GM18907 (cell line): Measurements from ENCODE around the gene DNAJC15.

Experiments
- ATAC-seq: cut with Tn5 transposase; IDR thresholded peaks from one replicate; pipeline ENCODE4 v1.9.1; 2021; ENCODE audit warnings: mild to moderate bottlenecking, moderate library complexity; ENCODE audit not compliant: unreplicated experiment

DNAJC15 gene

GRCh38 chr13:43003729-43004128 lies 19.7 kb upstream of the DNAJC15 start:
- no peak for ATAC-seq

DNA sequence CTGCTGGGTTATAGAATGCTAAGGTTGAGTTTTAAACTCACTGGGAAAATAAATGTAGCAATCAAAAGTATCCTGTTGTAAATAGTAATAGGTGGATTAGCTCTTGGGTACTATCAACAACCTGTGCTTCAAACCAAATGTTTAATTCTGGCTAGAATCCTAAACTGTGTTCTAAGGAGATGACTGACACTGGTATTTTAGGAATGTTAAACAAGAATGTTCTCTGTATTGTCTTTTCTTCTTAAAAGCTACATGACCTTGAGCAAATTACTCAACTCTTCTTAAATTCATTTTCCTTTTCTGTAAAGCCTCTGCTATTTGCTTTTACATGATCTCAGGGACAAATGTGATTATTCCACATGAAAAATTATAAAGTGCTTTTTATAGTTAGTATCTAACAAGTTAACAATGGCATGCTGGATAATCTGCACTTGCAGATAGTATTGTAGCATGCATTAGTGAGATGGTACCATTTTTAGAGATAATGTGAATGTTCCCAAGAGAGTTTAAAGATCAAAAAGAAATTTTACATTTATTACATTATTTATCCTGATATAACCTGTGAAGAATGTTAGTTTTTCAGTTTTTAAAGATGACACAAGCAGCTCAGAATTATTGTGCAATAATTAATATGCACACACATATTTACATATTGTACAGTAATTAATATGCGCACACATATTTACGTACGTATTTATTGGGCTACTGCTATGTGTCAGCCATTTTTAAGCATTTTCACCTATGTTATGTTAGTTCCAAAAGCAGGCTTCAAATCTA lies 17.7 kb upstream of the DNAJC15 start:
- ATAC-seq, result no peak

- ATAC-seq, result no peak
Measured at GRCh38 chr13:43006893-43007631, 16.3 kb upstream of the DNAJC15 start.

GRCh38 chr13:43008596-43008995 lies 14.8 kb upstream of the DNAJC15 start:
- no peak for ATAC-seq

DNA sequence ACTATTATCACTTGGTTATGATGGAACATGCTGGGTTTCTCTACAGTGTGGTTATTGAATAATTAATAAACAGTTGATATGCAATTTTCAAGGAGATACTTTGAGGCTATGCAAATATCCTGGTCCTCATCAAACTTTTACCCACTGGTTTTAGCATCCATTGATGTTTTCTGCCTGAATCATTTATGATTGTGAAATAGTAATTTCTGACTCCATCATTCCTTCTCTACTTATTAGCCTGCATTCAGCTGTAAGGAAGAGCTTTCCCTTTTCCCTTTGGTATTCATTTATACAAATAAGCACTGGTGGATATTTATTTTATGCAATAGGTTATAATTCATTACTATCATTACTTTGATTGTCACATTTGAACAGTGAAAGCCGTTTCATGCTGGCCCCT lies 13.9 kb upstream of the DNAJC15 start:
- ATAC-seq, result no peak

- ATAC-seq, result no peak
Measured at GRCh38 chr13:43014162-43014561, 9.2 kb upstream of the DNAJC15 start.

DNA sequence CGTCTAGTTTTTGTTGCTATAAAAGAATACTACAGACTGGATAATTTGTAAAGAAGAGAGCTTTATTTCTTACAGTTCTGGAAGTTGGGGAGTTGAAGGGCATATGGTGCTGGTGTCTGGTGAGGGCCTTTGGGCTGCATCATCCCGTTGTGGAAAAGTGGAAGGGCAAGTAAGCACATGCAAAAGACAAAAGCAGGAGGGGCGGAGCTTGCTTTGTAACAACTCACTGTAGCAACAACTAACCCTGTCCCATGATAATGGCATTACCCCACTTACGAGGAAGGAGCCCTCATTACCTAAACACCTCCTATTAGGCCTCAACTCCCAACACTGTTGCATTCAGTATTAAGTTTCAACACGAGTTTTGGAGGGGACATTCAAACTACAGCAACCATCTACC lies 7.2 kb upstream of the DNAJC15 start:
- ATAC-seq, result no peak

DNA sequence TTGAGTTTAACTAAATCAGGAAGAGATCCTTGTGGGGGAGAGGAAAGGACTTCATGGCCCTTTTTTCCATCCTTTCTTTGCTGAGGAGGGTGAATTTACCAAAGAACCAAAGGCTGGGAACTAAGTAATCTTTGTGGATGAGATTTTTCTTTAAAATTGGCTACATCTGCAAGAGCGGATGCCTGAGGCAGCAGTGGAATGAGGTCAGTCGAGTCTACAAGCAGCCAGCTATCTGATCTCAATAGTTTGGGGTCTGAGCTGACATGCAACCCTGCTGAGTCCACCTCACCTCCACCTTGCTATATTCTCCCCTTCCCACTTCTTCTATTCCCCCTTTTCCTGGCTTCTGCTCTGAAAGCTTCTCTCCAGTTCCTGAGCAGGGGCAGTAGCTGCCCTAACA lies 3.6 kb upstream of the DNAJC15 start:
- no peak for ATAC-seq

DNA sequence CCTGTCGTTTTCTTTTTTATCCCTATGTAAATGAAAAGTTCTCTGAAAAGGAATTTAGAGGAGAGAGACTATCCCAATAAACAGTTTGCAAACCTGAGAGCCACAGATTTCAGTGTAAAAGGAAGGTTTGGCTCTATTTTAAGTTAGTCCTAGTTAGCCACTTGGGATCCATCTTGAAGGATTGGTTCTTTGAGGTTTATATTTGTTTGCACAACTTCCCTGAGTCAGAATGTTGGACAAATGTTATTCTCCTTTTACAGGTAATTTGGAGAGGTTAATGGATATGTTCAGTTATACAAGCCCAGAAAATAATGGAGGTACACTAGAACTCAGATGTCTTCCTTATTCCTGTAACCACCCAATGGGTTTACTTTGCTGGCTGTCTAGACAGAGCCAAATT lies 2.6 kb upstream of the DNAJC15 start:
- no peak for ATAC-seq

DNA sequence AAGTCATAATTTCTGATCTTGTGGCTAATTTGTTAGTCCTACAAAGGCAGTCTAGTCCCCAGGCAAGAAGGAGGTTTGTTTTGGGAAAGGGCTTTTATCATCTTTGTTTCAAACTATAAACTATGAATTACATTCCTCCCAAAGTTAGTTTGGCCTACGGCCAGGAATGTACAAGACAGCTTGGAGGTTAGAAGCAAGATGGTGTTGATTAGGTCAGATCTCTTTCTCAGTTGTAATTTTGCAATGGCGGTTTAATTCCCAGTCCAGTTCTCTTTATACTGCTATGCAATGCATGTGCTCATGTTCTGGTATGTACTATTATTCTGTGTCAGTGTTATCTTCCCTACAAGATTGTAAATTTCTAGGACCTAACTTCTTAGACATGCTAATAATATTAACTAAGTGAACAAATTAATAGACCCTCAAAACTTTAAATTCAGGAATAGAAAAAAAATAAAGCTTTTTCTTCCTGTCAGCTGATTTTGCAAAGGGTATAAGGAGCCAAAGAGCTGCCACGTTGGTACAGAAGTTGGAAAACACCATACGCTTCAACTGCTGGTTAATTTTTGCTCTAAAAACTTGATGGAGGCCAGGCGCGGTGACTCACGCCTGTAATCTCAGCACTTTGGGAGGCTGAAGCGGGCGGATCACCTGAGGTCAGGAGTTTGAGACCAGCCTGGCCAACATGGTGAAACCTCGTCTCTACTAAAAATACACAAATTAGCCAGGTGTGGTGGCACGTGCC lies 1.3 kb upstream of the DNAJC15 start:
- ATAC-seq, result no peak

DNA sequence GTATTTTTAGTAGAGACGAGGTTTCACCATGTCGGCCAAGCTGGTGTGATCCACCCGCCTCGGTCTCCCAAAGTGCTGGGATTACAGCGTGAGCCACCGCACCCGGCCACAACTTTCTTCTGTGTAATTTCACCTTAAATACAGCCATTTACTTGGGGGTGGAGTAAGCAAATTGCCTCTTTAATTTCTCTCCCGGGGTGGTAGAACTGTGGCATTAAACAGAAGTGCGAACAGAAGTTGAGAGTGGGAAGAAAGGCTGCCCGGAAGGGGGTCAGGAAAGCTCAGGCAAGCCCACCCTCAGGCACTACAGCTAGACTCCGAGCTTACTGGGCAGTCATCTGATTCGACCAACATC lies 475 bp upstream of the DNAJC15 start:
- ATAC-seq, result no peak

DNA sequence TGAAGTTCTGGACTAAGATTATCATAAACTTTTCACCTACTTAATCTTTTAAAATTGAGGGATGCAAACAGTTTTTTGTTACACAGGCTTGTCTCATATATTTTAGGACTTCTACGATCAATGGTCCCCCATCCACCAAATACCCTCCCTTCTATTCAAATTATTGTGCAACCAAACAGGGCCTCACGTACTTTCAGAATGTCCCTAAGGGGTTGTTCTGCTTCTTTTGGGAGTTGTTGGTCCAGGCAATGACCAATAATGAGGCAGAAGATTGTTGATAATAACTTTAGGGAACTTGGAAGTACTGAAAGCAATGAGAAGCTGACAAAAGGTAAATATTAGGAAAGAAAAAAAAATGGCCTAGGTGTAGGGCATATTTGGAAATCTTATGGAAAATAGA lies 2.9 kb downstream of the DNAJC15 start:
- ATAC-seq, result no peak

DNA sequence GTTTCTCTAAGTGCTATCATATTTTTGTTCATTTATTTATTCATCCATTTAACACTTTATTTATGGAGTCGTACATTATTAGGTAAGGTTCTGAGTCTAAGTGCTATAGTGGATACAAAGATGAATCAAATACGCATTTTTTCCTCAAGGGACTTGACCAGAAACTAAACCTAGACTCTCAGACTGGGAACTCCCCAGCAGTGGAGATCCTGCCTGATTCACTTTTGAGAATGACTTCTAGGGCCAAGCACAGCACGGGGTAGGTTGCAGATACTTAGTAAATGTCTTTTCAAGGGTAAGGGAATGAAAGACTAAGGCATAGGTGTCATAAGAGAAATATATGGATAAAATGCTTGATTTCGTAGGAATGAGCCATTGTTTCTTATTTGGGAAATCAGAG lies 7.2 kb downstream of the DNAJC15 start:
- peak; percentile 67 for ATAC-seq

DNA sequence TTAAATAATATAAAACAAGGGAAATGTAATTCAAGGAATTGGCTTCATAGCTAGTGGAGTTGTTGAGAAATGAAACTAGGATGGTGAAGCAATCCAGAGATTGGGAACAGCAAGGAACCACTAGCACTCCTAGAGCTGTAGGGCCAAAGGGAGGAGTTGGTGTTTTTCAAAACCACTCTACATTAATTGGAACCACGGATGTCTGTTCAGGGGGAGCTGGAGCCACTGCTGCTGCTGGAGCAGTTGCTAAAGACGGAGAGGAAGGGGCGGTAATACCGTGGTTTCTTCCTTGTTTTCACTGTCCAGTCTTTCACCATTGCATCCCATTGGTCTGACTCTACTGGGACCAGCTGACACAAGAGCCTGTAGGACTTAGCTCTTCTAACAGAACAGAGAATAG lies 8.5 kb downstream of the DNAJC15 start:
- no peak for ATAC-seq

DNA sequence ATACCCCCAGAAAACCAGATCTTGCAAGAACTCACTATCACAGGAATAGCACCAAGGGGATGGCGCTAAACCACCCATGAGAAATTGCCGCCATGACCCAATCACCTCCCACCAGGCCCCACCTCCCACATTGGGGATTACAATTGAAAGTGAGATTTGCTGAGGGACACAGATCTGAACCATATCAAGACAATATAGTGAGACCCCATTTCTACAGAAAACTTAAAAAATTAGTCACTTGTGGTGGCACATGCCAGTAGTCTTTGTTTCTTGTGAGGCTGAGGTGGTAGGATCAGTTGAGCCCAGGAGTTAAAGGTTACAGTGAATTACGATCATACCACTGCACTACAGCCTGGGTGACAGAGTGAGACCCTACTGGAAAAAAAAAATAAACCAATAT lies 9.7 kb downstream of the DNAJC15 start:
- no peak for ATAC-seq

DNA sequence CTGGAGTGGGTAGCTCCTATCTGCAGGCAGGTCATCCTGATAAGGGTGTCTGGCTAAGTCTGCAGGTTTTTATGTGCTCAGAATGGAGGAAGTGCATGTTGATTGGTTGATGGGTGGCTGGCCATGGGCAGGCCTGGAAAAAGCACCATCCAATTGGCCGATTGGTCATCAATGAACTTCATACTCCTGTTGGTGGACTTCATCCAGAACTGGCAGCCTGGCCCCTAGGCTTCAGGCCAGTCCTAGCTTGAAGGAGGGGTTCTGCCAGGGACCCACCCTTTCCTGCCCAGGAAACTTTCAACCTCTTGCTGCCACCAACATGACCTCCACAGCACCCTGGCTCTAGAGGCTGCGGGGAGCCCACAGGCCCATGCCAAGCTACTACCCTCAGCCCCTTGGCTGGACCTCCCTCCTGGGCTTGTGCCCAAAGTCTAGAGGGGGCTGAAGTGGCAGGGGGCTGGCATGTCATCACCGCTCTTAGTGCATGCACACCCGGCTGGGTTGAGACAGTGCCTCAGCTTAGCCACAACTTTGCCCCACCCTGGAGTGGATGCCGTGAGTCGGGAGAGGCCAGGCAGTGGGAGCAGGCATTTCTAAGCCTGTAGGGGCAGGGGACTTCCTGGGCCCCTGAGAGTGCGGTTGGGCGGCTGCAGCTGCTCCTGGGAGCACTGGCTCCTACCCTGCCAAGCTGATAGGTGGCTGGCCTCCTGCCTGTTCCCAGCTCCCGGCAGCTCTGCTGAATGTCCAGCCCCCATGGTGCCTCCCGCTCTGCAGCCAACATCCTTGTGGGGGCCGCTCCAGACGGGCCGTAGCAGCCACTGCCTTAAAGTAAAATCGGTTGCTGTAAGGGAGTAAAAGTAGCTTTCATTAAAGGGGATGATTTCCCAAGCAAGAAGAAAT lies 13.2 kb downstream of the DNAJC15 start:
- no peak for ATAC-seq

GRCh38 chr13:43039966-43040365 lies 16.6 kb downstream of the DNAJC15 start:
- ATAC-seq, result no peak

- peak; percentile 31 for ATAC-seq
Measured at GRCh38 chr13:43040581-43041368, 17.4 kb downstream of the DNAJC15 start.

DNA sequence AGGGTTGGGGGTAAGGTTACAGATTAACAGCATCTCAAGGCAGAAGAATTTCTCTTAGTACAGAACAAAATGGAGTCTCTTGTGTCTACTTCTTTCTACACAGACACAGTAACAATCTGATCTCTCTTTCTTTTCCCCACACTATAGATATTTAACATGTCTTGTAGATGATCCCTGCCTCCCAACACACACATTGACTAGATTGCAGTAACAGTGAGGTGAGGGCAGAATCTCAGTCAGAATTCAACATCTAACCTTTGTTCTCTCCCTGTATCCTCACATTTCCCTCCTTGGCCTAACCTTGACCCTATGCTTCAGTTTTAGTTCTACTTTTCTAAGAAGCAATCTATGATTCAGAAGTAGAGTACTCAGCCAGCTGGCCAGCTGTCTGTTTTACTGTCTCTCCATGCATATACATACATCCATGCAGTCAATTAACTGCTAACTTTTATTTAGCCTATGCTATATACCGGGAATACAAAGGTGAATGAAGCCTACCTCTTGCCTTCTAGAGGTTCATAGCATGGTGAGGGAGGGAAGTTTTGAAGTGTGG lies 18.1 kb downstream of the DNAJC15 start:
- peak; percentile 57 for ATAC-seq

GRCh38 chr13:43042410-43042921 lies 19.1 kb downstream of the DNAJC15 start:
- ATAC-seq, result no peak
